HepG2 (cell line): ENCODE measurements around the gene FAM117B. TPM values are rescaled to one million over a fixed set of nuclear protein-coding genes. Genes with fewer than 3 reads are reported as not detected.

Experiments
- ARNTL ChIP-seq: sonication (generic); formaldehyde crosslinking; IDR thresholded peaks from 2 replicates; pipeline ENCODE4 v1.4.0; 2020; ENCODE audit warnings: mild to moderate bottlenecking, missing genetic modification reagents
- CEBPZ ChIP-seq: IDR thresholded peaks from 2 replicates; pipeline ENCODE4 v1.6.1; 2012; ENCODE audit warnings: low read length, improper control_type of control experiment
- CHCHD3 ChIP-seq: sonication (generic); formaldehyde crosslinking; IDR thresholded peaks from 2 replicates; pipeline ENCODE4 v1.8.0; 2022; ENCODE audit warnings: mild to moderate bottlenecking, missing genetic modification reagents, moderate library complexity
- DMAP1 ChIP-seq: IDR thresholded peaks from 2 replicates; pipeline ENCODE4 v1.6.1; 2016
- ETV6 ChIP-seq: sonication (generic); formaldehyde crosslinking; conservative IDR thresholded peaks from 2 replicates; pipeline ENCODE4 v1.4.0; 2020; ENCODE audit warnings: missing genetic modification reagents
- FLYWCH1 ChIP-seq: sonication (generic); formaldehyde crosslinking; IDR thresholded peaks from 2 replicates; pipeline ENCODE4 v1.8.1; 2023; ENCODE audit warnings: mild to moderate bottlenecking, missing genetic modification reagents
- FOXO4 ChIP-seq: sonication (generic); formaldehyde crosslinking; conservative IDR thresholded peaks from 2 replicates; pipeline ENCODE4 v1.8.1; 2023; ENCODE audit warnings: missing genetic modification reagents
- GLMP ChIP-seq: sonication (generic); formaldehyde crosslinking; IDR thresholded peaks from 2 replicates; pipeline ENCODE4 v1.9.0; 2021; ENCODE audit warnings: missing genetic modification reagents, mild to moderate bottlenecking, borderline replicate concordance
- MXD4 ChIP-seq: IDR thresholded peaks from 2 replicates; pipeline ENCODE4 v1.6.1; 2016; ENCODE audit warnings: mild to moderate bottlenecking, missing biosample characterization, missing genetic modification reagents
- PAXIP1 ChIP-seq: sonication (generic); formaldehyde crosslinking; conservative IDR thresholded peaks from 2 replicates; pipeline ENCODE4 v1.4.0; 2020; ENCODE audit warnings: mild to moderate bottlenecking, missing genetic modification reagents, moderate library complexity
- RFX1 ChIP-seq: fragments of 450-650 bp; IDR thresholded peaks from 2 replicates; pipeline ENCODE4 v1.6.1; 2017
- SAP130 ChIP-seq: IDR thresholded peaks from 2 replicates; pipeline ENCODE4 v1.6.1; 2016; ENCODE audit warnings: low read depth
- ZNF234 ChIP-seq: sonication (generic); formaldehyde crosslinking; conservative IDR thresholded peaks from 2 replicates; pipeline ENCODE4 v1.5.1; 2020; ENCODE audit warnings: mild to moderate bottlenecking, missing genetic modification reagents
- ZNF253 ChIP-seq: sonication (generic); formaldehyde crosslinking; IDR thresholded peaks from 2 replicates; pipeline ENCODE4 v1.8.0; 2022; ENCODE audit warnings: mild to moderate bottlenecking, missing genetic modification reagents, borderline replicate concordance
- ZNF614 ChIP-seq: IDR thresholded peaks from 2 replicates; pipeline ENCODE4 v1.6.1; 2018; ENCODE audit warnings: missing biosample characterization, missing genetic modification reagents, inconsistent platforms, borderline replicate concordance
- polyA plus RNA-seq, 8 experiments: library from polyadenylated mRNA; depleted of rRNA in 3 of 8; stranded (reverse) in 7 of 8; unstranded in 1 of 8; fragments of >200 nt; fragmentation: Illumina TruSeq in 4 of 8; extraction: Trizol in 4 of 8; gene quantifications; 2 replicates each; pipeline versions ENCODE4 v1.2.1 to v1.2.3, GENCODE V29; 2011 to 2016; ENCODE audit warnings: low read depth in 4 of 8, missing spikeins in 1 of 8, mixed read lengths in 1 of 8; ENCODE audit not compliant: insufficient read depth in 1 of 8
- total RNA-seq, 5 experiments: library from RNA; depleted of rRNA; stranded (reverse); fragments of >200 nt; fragmentation: Illumina TruSeq; extraction: Trizol; gene quantifications; 2 replicates each; pipeline ENCODE4 v1.2.3, GENCODE V29; 2016; ENCODE audit warnings: low read depth in 1 of 5
- TF ChIP-seq, protein P1 (sequence below): sonication (generic); formaldehyde crosslinking; IDR thresholded peaks from 2 replicates; pipeline ENCODE4 v1.4.0; 2020; ENCODE audit warnings: missing genetic modification reagents, borderline replicate concordance
- TF ChIP-seq, protein P2 (sequence below): sonication (generic); formaldehyde crosslinking; IDR thresholded peaks from 2 replicates; pipeline ENCODE4 v1.4.0; 2020; ENCODE audit warnings: mild to moderate bottlenecking, low read depth, missing genetic modification reagents

Gene FAM117B
- total and polyA plus RNA-seq, 2 of the 13 experiments (the other 11 are each of a cell fraction or from before 2014, with no cell fraction given): 5.8 to 11.0 TPM

- TF ChIP-seq, protein P1, sequence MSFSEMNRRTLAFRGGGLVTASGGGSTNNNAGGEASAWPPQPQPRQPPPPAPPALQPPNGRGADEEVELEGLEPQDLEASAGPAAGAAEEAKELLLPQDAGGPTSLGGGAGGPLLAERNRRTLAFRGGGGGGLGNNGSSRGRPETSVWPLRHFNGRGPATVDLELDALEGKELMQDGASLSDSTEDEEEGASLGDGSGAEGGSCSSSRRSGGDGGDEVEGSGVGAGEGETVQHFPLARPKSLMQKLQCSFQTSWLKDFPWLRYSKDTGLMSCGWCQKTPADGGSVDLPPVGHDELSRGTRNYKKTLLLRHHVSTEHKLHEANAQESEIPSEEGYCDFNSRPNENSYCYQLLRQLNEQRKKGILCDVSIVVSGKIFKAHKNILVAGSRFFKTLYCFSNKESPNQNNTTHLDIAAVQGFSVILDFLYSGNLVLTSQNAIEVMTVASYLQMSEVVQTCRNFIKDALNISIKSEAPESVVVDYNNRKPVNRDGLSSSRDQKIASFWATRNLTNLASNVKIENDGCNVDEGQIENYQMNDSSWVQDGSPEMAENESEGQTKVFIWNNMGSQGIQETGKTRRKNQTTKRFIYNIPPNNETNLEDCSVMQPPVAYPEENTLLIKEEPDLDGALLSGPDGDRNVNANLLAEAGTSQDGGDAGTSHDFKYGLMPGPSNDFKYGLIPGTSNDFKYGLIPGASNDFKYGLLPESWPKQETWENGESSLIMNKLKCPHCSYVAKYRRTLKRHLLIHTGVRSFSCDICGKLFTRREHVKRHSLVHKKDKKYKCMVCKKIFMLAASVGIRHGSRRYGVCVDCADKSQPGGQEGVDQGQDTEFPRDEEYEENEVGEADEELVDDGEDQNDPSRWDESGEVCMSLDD: no peak
- no peak for TF ChIP-seq CEBPZ
- no peak; the same call in none of the 2 replicates for TF ChIP-seq PAXIP1
- no peak for TF ChIP-seq CHCHD3 (CRISPR knock-in tag)
- TF ChIP-seq FOXO4 (CRISPR knock-in tag): no peak
- TF ChIP-seq ZNF614 (CRISPR knock-in tag): no peak
- TF ChIP-seq MXD4 (CRISPR knock-in tag): no peak
- TF ChIP-seq FLYWCH1 (CRISPR knock-in tag): no peak
- TF ChIP-seq ARNTL (CRISPR knock-in tag): no peak
- no peak; the same call in 1 of the 2 replicates for TF ChIP-seq SAP130
- TF ChIP-seq ZNF234 (CRISPR knock-in tag): no peak
- TF ChIP-seq ZNF253 (CRISPR knock-in tag): no peak
- TF ChIP-seq, protein P2, sequence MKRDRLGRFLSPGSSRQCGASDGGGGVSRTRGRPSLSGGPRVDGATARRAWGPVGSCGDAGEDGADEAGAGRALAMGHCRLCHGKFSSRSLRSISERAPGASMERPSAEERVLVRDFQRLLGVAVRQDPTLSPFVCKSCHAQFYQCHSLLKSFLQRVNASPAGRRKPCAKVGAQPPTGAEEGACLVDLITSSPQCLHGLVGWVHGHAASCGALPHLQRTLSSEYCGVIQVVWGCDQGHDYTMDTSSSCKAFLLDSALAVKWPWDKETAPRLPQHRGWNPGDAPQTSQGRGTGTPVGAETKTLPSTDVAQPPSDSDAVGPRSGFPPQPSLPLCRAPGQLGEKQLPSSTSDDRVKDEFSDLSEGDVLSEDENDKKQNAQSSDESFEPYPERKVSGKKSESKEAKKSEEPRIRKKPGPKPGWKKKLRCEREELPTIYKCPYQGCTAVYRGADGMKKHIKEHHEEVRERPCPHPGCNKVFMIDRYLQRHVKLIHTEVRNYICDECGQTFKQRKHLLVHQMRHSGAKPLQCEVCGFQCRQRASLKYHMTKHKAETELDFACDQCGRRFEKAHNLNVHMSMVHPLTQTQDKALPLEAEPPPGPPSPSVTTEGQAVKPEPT (CRISPR knock-in tag): no peak
- TF ChIP-seq DMAP1 (CRISPR knock-in tag): no peak
- no peak for TF ChIP-seq GLMP
- no peak for TF ChIP-seq ETV6 (CRISPR knock-in tag)
- TF ChIP-seq RFX1: no peak
These were observed 1.4 kb downstream of the FAM117B start (continued) for GRCh38 chr2:202636213-202636513.
